SU-DHL-6 (cell line): ENCODE results near the gene TIMP1.

Experiments
- H2AFZ ChIP-seq: fragments of 200-600 bp; sonication (generic); 2 replicates; pipeline ENCODE4 v1.6.1; 2014; ENCODE audit warnings: low read depth, mild to moderate bottlenecking, moderate library complexity, mixed read lengths, antibody characterized with exemption, low read length; ENCODE audit not compliant: severe bottlenecking
- H3F3A ChIP-seq: fragments of 200-600 bp; shearing (Covaris generic); 2 replicates; pipeline ENCODE4 v1.6.0; 2016; ENCODE audit warnings: antibody characterized with exemption, mild to moderate bottlenecking; ENCODE audit not compliant: insufficient read depth
- H3K27ac ChIP-seq: fragments of 200-600 bp; sonication (generic); 2 replicates; pipeline ENCODE4 v1.5.1; 2016; ENCODE audit warnings: low read depth, mild to moderate bottlenecking, low read length, moderate library complexity, mixed read lengths
- H3K27me3 ChIP-seq: fragments of 200-600 bp; sonication (generic), shearing (Covaris generic); 2 replicates; pipeline ENCODE4 v1.6.0; 2014; ENCODE audit warnings: mild to moderate bottlenecking, low read length
- H3K36me3 ChIP-seq: fragments of 200-600 bp; sonication (generic); 2 replicates; pipeline ENCODE4 v1.6.1; 2014; ENCODE audit warnings: mild to moderate bottlenecking, low read length, mixed read lengths
- H3K4me2 ChIP-seq: fragments of 300-600, 200-600 bp; shearing (Covaris generic), sonication (generic); 2 replicates; pipeline ENCODE4 v1.6.0; 2014; ENCODE audit warnings: low read length, low read depth, mild to moderate bottlenecking; ENCODE audit not compliant: poor library complexity, severe bottlenecking
- H3K4me3 ChIP-seq: fragments of 200-600 bp; sonication (generic); 2 replicates; pipeline ENCODE4 v1.5.1; 2014; ENCODE audit warnings: antibody characterized with exemption, low read length, mild to moderate bottlenecking, mixed read lengths; ENCODE audit not compliant: insufficient read depth, poor library complexity, severe bottlenecking
- H3K79me2 ChIP-seq: fragments of 200-600 bp; sonication (generic); 2 replicates; pipeline ENCODE4 v1.6.1; 2014; ENCODE audit warnings: mild to moderate bottlenecking, low read length, moderate library complexity; ENCODE audit not compliant: insufficient read depth
- H3K9ac ChIP-seq: fragments of 200-600 bp; sonication (generic); 2 replicates; pipeline ENCODE4 v1.7.0; 2014; ENCODE audit warnings: mild to moderate bottlenecking, low read length
- H3K9me2 ChIP-seq: fragments of 200-600 bp; sonication (generic); replicated peaks from 2 replicates; pipeline ENCODE4 v1.6.1; 2014; ENCODE audit warnings: low read length; ENCODE audit not compliant: insufficient read depth
- H3K9me3 ChIP-seq: fragments of 200-600 bp; sonication (generic); 2 replicates; pipeline ENCODE4 v1.6.1; 2014; ENCODE audit warnings: low read length, mixed read lengths; ENCODE audit not compliant: insufficient read depth
- H4K20me1 ChIP-seq: fragments of 200-600 bp; sonication (generic); 2 replicates; pipeline ENCODE4 v1.6.1; 2014; ENCODE audit warnings: low read depth, mild to moderate bottlenecking, antibody characterized with exemption, low read length, moderate library complexity, mixed read lengths
- CTCF ChIP-seq: fragments of 200-600 bp; sonication (generic); IDR thresholded peaks from one replicate; pipeline ENCODE4 v1.5.1; 2017; ENCODE audit warnings: antibody characterized with exemption, mild to moderate bottlenecking, low read length, moderate library complexity; ENCODE audit not compliant: insufficient read depth, poor library complexity, severe bottlenecking
- EZH2phosphoT487 ChIP-seq: fragments of 200-600 bp; sonication (generic), shearing (Covaris generic); conservative IDR thresholded peaks from 2 replicates; pipeline ENCODE4 v1.6.1; 2018; ENCODE audit warnings: mild to moderate bottlenecking, antibody characterized with exemption, low read length, moderate library complexity, mixed read lengths

TIMP1 gene

DNA sequence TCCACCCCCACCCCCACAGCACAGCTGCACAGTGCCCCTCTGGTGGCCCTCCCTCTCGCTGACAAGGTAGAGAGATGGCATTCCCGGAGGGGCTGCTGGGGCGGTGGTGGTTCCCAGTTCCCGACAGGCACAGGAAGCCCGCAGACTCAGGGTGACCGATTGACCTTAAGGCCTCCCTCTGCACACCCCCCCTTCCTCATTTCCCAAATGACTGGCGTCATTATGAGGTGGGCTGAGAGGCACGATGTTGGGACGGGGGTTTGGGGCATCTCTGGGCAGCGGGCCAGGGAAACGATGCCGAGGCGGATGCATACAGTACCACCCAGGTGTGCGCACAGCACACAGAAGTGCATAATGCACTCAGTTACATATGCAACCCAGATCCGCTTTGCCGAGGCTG, 3.5 kb upstream of the TIMP1 start:
- Histone ChIP-seq H3K36me3 (no peaks in the 10 kb centered on the region), H3K9me3 (no peaks in the 10 kb centered on the region), H3K27ac (no peak overlapping the region), H4K20me1 (no peaks in the 10 kb centered on the region), H2AFZ (no peak overlapping the region), H3K9ac (no peak overlapping the region), H3F3A (no peaks in the 10 kb centered on the region), H3K4me2 (no peak overlapping the region), H3K79me2 (no peaks in the 10 kb centered on the region), H3K9me2 (no peaks in the 10 kb centered on the region), H3K4me3 (no peak overlapping the region), H3K27me3 (no peaks in the 10 kb centered on the region)
- TF ChIP-seq CTCF (no peak), EZH2phosphoT487 (no peak)

DNA sequence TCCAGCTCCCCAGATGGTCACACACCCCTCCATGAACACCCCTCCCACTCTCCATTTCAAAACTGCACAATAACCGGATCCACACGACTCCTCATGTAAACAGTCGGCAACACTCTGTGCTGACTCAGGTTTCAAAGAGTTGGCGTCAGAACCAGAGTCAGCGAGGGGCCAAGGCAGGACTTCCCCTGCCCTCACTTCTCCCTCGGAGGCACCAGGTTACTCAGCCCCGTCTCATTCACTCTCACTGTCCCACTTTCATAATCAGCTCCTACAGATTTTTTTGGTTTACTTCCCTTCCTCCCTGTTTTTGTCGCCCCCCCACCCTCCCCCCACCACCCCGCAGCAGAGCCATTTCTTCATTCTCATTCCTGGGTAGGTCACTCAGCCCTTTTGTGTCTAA, 2.7 kb upstream of the TIMP1 start:
- no peaks in the 10 kb centered on the region for H3K36me3 ChIP-seq
- TF ChIP-seq EZH2phosphoT487, result no peak
- no peak for TF ChIP-seq CTCF
- H3K9me3 ChIP-seq, result no peaks in the 10 kb centered on the region
- no peaks in the 10 kb centered on the region for H3K9me2 ChIP-seq
- no peaks in the 10 kb centered on the region for H3K27me3 ChIP-seq
- H3K79me2 ChIP-seq, result no peaks in the 10 kb centered on the region
- no peak overlapping the region for H3K27ac ChIP-seq
- H3F3A ChIP-seq, result no peaks in the 10 kb centered on the region
- no peak overlapping the region for H2AFZ ChIP-seq
- no peaks in the 10 kb centered on the region for H4K20me1 ChIP-seq
- no peak overlapping the region for H3K9ac ChIP-seq
- no peak overlapping the region for H3K4me3 ChIP-seq
- H3K4me2 ChIP-seq, result no peak overlapping the region

DNA sequence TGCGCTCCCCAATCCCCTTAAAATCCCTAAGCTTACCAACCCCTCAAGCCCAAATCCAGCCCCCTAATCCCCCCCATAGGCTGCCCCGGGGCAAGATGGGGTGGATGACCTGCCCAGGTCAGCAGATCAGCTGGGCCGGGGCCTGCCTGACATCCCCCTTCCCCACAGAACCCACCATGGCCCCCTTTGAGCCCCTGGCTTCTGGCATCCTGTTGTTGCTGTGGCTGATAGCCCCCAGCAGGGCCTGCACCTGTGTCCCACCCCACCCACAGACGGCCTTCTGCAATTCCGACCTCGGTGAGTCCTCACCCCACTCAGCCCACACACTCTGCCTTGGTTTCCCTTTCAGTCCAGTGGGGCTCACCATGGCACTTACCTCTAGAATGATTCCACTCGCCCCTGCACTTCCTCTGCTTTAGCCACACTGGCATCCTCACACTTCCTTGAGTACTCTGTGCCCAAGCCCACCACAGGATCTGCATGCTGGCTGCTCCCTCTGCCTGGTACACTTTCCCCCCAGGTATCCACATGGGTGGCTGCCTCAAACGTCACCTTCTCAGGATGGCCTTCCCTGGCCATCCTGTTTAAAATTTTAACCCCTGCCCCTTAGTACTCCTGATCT, 1.1 kb downstream of the TIMP1 start:
- Histone ChIP-seq H2AFZ (no peak overlapping the region), H4K20me1 (no peaks in the 10 kb centered on the region)

More for the DNA sequence above, 1.1 kb downstream of the TIMP1 start:
- H3K4me3 ChIP-seq, result no peak overlapping the region
- H3K27me3 ChIP-seq, result no peaks in the 10 kb centered on the region
- no peaks in the 10 kb centered on the region for H3K36me3 ChIP-seq
- H3K4me2 ChIP-seq, result no peak overlapping the region
- no peaks in the 10 kb centered on the region for H3K79me2 ChIP-seq
- H3K9ac ChIP-seq, result no peak overlapping the region
- no peak overlapping the region for H3K27ac ChIP-seq
- no peaks in the 10 kb centered on the region for H3K9me3 ChIP-seq
- TF ChIP-seq EZH2phosphoT487 (no peak), CTCF (no peak)
- H3K9me2 ChIP-seq, result no peaks in the 10 kb centered on the region
- H3F3A ChIP-seq, result no peaks in the 10 kb centered on the region
